Adrenal gland (tissue), 12 donors: Measurements from ENCODE around the gene NARS2. TPM values are rescaled to one million over a fixed set of nuclear protein-coding genes. Genes with fewer than 3 reads are reported as not detected.
"Not testable (repeated sequence)": the region's sequence is repeated elsewhere in the genome, so short reads cannot be mapped to it uniquely, and the experiment has no call there.

ENCODE experiments used
- DNase-seq, 7 donors: peaks; one replicate each; pipeline ENCODE4 v3.0.0-alpha.2; 2019 to 2020
- H3K27ac ChIP-seq, 5 donors: fragments of 200-600 bp; sonication (generic) in 4 of 5; 1 replicate in 3 of 5; 2 replicates in 2 of 5; pipeline versions ENCODE4 v1.5.1 to v1.8.0; 2016 to 2020; ENCODE audit warnings: mild to moderate bottlenecking in 1 of 5
- H3K27me3 ChIP-seq: fragments of 200-600 bp; 2 replicates; pipeline ENCODE4 v1.8.0; 2021
- H3K36me3 ChIP-seq, 2 donors: fragments of 200-600 bp; replicated peaks in 1 of 2; 1 replicate in 1 of 2; 2 replicates in 1 of 2; pipeline versions ENCODE4 v1.5.1 to v1.8.0; 2018 to 2022
- H3K4me1 ChIP-seq, 2 donors: fragments of 200-600 bp; replicated peaks in 1 of 2; 1 replicate in 1 of 2; 2 replicates in 1 of 2; pipeline versions ENCODE4 v1.5.1 to v1.8.0; 2018 to 2021
- H3K4me3 ChIP-seq, 4 donors: fragments of 200-600 bp; sonication (generic) in 3 of 4; one replicate each; pipeline ENCODE4 v1.5.1; 2016 to 2018
- H3K9me3 ChIP-seq, 3 donors: fragments of 200-600 bp; sonication (generic) in 1 of 3; replicated peaks in 1 of 3; 1 replicate in 2 of 3; 2 replicates in 1 of 3; pipeline versions ENCODE4 v1.5.1 to v1.8.0; 2016 to 2021
- POLR2A ChIP-seq, 2 donors: fragments of 450-650 bp; IDR thresholded peaks; one replicate each; pipeline ENCODE4 v1.6.1; 2017; ENCODE audit warnings: antibody characterized with exemption in 2 of 2, mild to moderate bottlenecking in 2 of 2, moderate library complexity in 1 of 2
- WGBS, 4 donors: extraction: QIAGEN DNeasy Blood & Tissue Kit in 2 of 4; methylation state at CpG; one replicate each; pipeline versions ENCODE4 v1.1.5 to v1.1.7; 2013 to 2017; 5-methylcytosine and 5-hydroxymethylcytosine counted together
- intact Hi-C, 2 donors: fragments of 100-400 bp; cut with DNase I; formaldehyde crosslinking; loops; one replicate each; pipeline versions ENCODE4 v1.14.1 to v1.15.0; 2022 to 2023
- polyA plus RNA-seq, 3 donors: library from polyadenylated mRNA; stranded (reverse); fragments of 200-250 nt in 2 of 3; fragments of 350-450 nt in 1 of 3; fragmentation: Illumina TruSeq in 1 of 3; extraction: RNeasy Lipid Tissue Mini Kit (QIAGEN cat#74804) in 1 of 3; gene quantifications; one replicate each; pipeline ENCODE4 v1.2.3, GENCODE V29; 2013 to 2014
- total RNA-seq, 9 donors: library from RNA; depleted of rRNA in 4 of 9; stranded (reverse); fragments of >200 nt in 4 of 9; fragments of 120-200 nt in 1 of 9; fragmentation: NEBNext Ultra II Directional in 1 of 9; extraction: Animal tissue kit (Norgen Biotek cat#: 25700) in 1 of 9; gene quantifications; one replicate each; pipeline versions ENCODE4 v1.1.0 to v1.2.4, GENCODE V29; 2013 to 2023
- TF ChIP-seq, protein P1 (sequence below), 6 experiments: fragments of 450-650 bp in 4 of 6; fragments of 200-600 bp in 2 of 6; sonication (generic) in 1 of 6; IDR thresholded peaks; 1 replicate in 5 of 6; 2 replicates in 1 of 6; pipeline versions ENCODE4 v1.5.1 to v1.8.0; 2016 to 2021; ENCODE audit warnings: antibody characterized with exemption in 6 of 6, mild to moderate bottlenecking in 2 of 6, moderate library complexity in 1 of 6
- donor health status: healthy with polysubstance abuse.
- donor health status: Bipolar disorder and iron deficiency.
- donor health status: DM: yes; HTN: yes; CAD: no.
- donor health status: DM: no; HTN: no; CAD: no.
- donor health status: DM: no; HTN: no; CAD: no.
- donor health status: DM: yes; HTN: yes; CAD: no.

Gene NARS2
- total and polyA plus RNA-seq, 12 donors = 8.4 to 33.3 (median 21.1) TPM

DNA sequence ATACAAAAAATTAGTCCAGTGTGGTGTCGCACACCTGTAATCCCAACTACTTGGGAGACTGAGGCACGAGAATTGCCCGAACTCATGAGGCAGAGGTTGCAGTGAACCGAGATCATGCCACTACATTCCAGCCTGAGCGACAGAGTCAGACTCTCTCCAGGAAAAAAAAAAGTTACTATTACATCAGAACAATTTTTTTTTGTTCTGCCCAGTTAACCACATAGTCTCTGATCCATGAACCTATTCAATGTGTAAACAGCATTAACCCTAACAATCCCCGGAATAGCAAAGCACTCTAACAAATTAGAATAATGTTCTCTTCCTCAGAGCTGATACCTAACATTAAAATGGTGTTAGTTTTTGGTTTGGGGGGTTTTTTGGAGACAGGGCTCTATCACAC is 4.6 kb downstream of the NARS2 start:
- Histone ChIP-seq H3K9me3 (no peaks in the 10 kb centered on the region), H3K4me1 (peaks cover 5 to 18% of the 10 kb centered on the region in 2 donors), H3K4me3 (no peak overlapping the region), H3K36me3 (peaks cover 0 to 23% of the 10 kb centered on the region in 2 donors), H3K27ac (no peak overlapping the region), H3K27me3 (no peaks in the 10 kb centered on the region)
- TF ChIP-seq, protein P1, sequence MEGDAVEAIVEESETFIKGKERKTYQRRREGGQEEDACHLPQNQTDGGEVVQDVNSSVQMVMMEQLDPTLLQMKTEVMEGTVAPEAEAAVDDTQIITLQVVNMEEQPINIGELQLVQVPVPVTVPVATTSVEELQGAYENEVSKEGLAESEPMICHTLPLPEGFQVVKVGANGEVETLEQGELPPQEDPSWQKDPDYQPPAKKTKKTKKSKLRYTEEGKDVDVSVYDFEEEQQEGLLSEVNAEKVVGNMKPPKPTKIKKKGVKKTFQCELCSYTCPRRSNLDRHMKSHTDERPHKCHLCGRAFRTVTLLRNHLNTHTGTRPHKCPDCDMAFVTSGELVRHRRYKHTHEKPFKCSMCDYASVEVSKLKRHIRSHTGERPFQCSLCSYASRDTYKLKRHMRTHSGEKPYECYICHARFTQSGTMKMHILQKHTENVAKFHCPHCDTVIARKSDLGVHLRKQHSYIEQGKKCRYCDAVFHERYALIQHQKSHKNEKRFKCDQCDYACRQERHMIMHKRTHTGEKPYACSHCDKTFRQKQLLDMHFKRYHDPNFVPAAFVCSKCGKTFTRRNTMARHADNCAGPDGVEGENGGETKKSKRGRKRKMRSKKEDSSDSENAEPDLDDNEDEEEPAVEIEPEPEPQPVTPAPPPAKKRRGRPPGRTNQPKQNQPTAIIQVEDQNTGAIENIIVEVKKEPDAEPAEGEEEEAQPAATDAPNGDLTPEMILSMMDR (IDR thresholded peaks at IDR 0.05) = no peak
- no peak for TF ChIP-seq POLR2A (IDR thresholded peaks at IDR 0.05)
- 95 to 98% (median 97%) methylated on average over 6 of the region's 6 CpGs for WGBS, 4 donors
- intact Hi-C loops = no loop called here
- no peak for DNase-seq

DNA sequence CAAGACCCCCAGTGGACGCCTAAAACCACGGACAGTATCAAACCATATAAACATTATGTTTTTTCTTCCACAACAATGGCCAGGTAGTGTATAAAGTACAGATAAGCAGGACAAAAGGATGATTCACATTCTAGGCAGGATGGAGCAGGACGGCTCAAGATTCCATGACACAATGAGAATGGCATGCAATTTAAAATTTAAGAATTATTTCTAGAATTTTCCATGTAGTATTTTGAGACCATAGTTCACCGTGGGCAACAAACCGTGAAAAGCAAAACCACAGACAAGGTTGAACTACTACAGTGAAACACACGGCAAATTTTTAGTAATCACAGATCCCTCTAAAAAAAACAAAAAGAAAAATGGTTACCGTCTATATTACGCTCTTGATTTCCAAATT is 7.5 kb downstream of the NARS2 start:
- Histone ChIP-seq H3K4me3 (no peak overlapping the region), H3K9me3 (no peaks in the 10 kb centered on the region), H3K27me3 (no peaks in the 10 kb centered on the region), H3K4me1 (peaks cover 4 to 9% of the 10 kb centered on the region in 2 donors), H3K36me3 (peaks cover 0 to 23% of the 10 kb centered on the region in 2 donors), H3K27ac (no peak overlapping the region)
- TF ChIP-seq POLR2A (IDR thresholded peaks at IDR 0.05) = no peak
- TF ChIP-seq, protein P1 (IDR thresholded peaks at IDR 0.05) = no peak
- WGBS, 4 donors = 73 to 79% (median 76%) methylated on average over 8 of the region's 8 CpGs
- intact Hi-C loops = loop anchor here in 1 of 2 donors (10.0 kb wide), 1 partner anchor 352 kb away; no protein-coding TSS in a partner anchor
- DNase-seq = no peak

GRCh38 chr11:78564490-78565467 is 9.9 kb downstream of the NARS2 start:
- 58 to 72% (median 64%) methylated on average over 1 of the region's 1 CpG for WGBS, 4 donors
- peak in 5 of 7 donors; percentile 28 to 66 (median 58) for DNase-seq
- TF ChIP-seq, protein P1 (IDR thresholded peaks at IDR 0.05) = peak; percentile 73 to 93 (median 80)
- TF ChIP-seq POLR2A (IDR thresholded peaks at IDR 0.05) = no peak
- Histone ChIP-seq H3K27me3 (no peaks in the 10 kb centered on the region), H3K4me1 (peaks cover 8 to 31% of the 10 kb centered on the region in 2 donors), H3K4me3 (no peak overlapping the region), H3K36me3 (peaks cover 0 to 13% of the 10 kb centered on the region in 2 donors), H3K9me3 (no peaks in the 10 kb centered on the region), H3K27ac (no peak overlapping the region)
- intact Hi-C loops = loop anchor here (5.0 to 10.0 kb wide), 2 partner anchors 147 to 350 kb away; partner anchors contain the start of gene GAB2 (in 2 of the 2)

DNA sequence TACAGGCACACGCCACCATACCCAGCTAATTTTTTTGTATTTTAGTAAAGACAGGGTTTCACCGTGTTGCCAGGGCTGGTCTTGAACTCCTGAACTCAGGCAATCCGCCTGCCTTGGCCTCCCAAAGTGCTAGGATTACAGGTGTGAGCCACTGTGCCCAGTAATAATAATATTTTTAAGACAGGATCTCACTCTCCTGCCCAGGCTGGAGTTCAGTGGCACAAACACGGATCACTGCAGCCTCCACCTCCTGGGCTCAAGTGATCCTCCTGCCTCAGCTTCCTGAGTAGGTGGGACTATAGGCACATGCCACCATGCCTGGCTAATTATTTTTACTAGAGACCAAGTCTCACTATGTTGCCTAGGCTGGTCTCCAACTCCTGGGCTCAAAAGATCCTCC is 10.6 kb downstream of the NARS2 start:
- DNase-seq, H3K27me3 ChIP-seq, H3K4me3 ChIP-seq, H3K9me3 ChIP-seq, H3K27ac ChIP-seq: not testable (repeated sequence)
- H3K36me3 ChIP-seq = peaks cover 0 to 13% of the 10 kb centered on the region in 2 donors
- intact Hi-C loops = loop anchor here (5.0 to 10.0 kb wide), 2 partner anchors 147 to 349 kb away; partner anchors contain the start of gene GAB2 (in 2 of the 2)
- H3K4me1 ChIP-seq = peaks cover 8 to 31% of the 10 kb centered on the region in 2 donors
- 68 to 88% (median 77%) methylated on average over 3 to 4 of the region's 4 CpGs for WGBS, 4 donors

DNA sequence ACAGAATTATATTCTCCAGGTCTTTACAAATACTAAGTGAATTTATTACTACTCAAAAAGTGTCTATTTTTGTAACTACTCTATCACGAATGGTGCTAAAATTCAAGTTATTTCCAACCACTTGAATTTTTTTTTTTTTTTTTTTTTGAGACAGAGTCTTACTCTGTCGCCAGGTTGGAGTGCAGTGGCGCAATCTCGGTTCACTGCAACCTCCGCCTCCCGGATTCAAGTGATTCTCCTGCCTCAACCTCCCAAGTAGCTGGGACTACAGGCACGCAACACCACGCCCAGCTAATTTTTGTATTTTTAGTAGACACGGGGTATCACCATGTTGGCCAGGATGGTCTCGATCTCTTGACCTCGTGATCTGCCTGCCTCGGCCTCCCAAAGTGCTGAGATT is 11.6 kb downstream of the NARS2 start:
- not testable (repeated sequence) for H3K9me3 ChIP-seq, H3K27me3 ChIP-seq, DNase-seq, H3K4me3 ChIP-seq
- Histone ChIP-seq H3K27ac (peak overlapping the region in 1 of 5 donors; percentile 53), H3K4me1 (peaks cover 8 to 31% of the 10 kb centered on the region in 2 donors), H3K36me3 (peaks cover 0 to 13% of the 10 kb centered on the region in 2 donors)
- intact Hi-C loops = loop anchor here (5.0 to 10.0 kb wide), 2 partner anchors 146 to 348 kb away; partner anchors contain the start of gene GAB2 (in 2 of the 2)
- 87 to 92% (median 89%) methylated on average over 11 to 12 of the region's 12 CpGs for WGBS, 4 donors
